IMR-90 (cell line): Measurements from ENCODE around the gene KIAA0408. TPM values are rescaled to one million over a fixed set of nuclear protein-coding genes. Genes with fewer than 3 reads are reported as not detected.

Experiments
- ATAC-seq: fragments of 200-7000 bp; cut with Tn5 transposase; 2 replicates; pipeline ENCODE4 v1.9.1; 2020; ENCODE audit warnings: low read depth, mild to moderate bottlenecking, moderate library complexity
- BruUV-seq: library from RNA; stranded (reverse); fragments of 400-500 nt; replicated peaks from 2 replicates; lab custom pipeline; 2021; lab: Mats Ljungman, UMichigan
- CTCF ChIA-PET: fragments of 300-600 bp; formaldehyde crosslinking; extraction: SDS; loops from one replicate; lab custom pipeline; 2021; ENCODE audit warnings: antibody characterized with exemption; lab: Yijun Ruan, JAX
- POLR2A ChIA-PET: fragments of 300-600 bp; sonication (Branson Sonifier 250); formaldehyde crosslinking; loops from one replicate; lab custom pipeline; 2022; ENCODE audit warnings: antibody characterized with exemption; ENCODE audit not compliant: unreplicated experiment; lab: Charles Lee
- DNase-seq: peaks from one replicate; pipeline ENCODE4 v3.0.0; 2013
- H2AFZ ChIP-seq: replicated peaks from 2 replicates; pipeline ENCODE3; 2013; ENCODE audit warnings: low read length, mild to moderate bottlenecking; ENCODE audit not compliant: poor library complexity
- H2AK5ac ChIP-seq: 2 replicates; pipeline ENCODE4 v1.6.1; 2013; ENCODE audit warnings: low read depth, low read length, inconsistent platforms
- H2AK9ac ChIP-seq: replicated peaks from 2 replicates; pipeline ENCODE3; 2013; ENCODE audit warnings: mild to moderate bottlenecking, low read depth, low read length, moderate library complexity; ENCODE audit not compliant: poor library complexity
- H2BK120ac ChIP-seq: 2 replicates; pipeline ENCODE4 v1.6.1; 2013; ENCODE audit warnings: low read depth, low read length, inconsistent platforms
- H2BK15ac ChIP-seq: 3 replicates; pipeline ENCODE4 v1.6.1; 2013; ENCODE audit warnings: low read depth, low read length, inconsistent platforms
- H2BK20ac ChIP-seq: 2 replicates; pipeline ENCODE4 v1.6.1; 2013; ENCODE audit warnings: low read depth, mild to moderate bottlenecking, inconsistent platforms, low read length, moderate library complexity
- H2BK5ac ChIP-seq: 2 replicates; pipeline ENCODE4 v1.6.1; 2013; ENCODE audit warnings: mild to moderate bottlenecking, low read depth, low read length, inconsistent platforms; ENCODE audit not compliant: poor library complexity, severe bottlenecking
- H3K14ac ChIP-seq: replicated peaks from 2 replicates; pipeline ENCODE4 v1.6.1; 2013; ENCODE audit warnings: low read depth, low read length, inconsistent platforms
- H3K18ac ChIP-seq: 2 replicates; pipeline ENCODE4 v1.6.1; 2013; ENCODE audit warnings: low read depth, low read length, control low read depth
- H3K23ac ChIP-seq: 2 replicates; pipeline ENCODE4 v1.6.1; 2013; ENCODE audit warnings: low read depth, low read length, inconsistent platforms
- H3K27ac ChIP-seq: 2 replicates; pipeline ENCODE4 v1.5.1; 2013; ENCODE audit warnings: mild to moderate bottlenecking, control low read depth, low read length; ENCODE audit not compliant: insufficient read depth
- H3K27me3 ChIP-seq: 2 replicates; pipeline ENCODE4 v1.6.1; 2013; ENCODE audit warnings: low read length; ENCODE audit not compliant: control insufficient read depth, insufficient read depth
- H3K36me3 ChIP-seq: 2 replicates; pipeline ENCODE4 v1.6.1; 2013; ENCODE audit warnings: low read length, mixed read lengths; ENCODE audit not compliant: control insufficient read depth, insufficient read depth
- H3K4ac ChIP-seq: 2 replicates; pipeline ENCODE4 v1.6.1; 2013; ENCODE audit warnings: low read depth, low read length, inconsistent platforms
- H3K4me1 ChIP-seq: 2 replicates; pipeline ENCODE4 v1.6.1; 2013; ENCODE audit warnings: low read length, mixed read lengths; ENCODE audit not compliant: control insufficient read depth, insufficient read depth
- H3K4me2 ChIP-seq: 2 replicates; pipeline ENCODE4 v1.6.1; 2013; ENCODE audit warnings: low read depth, mild to moderate bottlenecking, control low read depth, low read length, moderate library complexity
- H3K4me3 ChIP-seq: 2 replicates; pipeline ENCODE4 v1.5.1; 2013; ENCODE audit warnings: low read depth, mild to moderate bottlenecking, control low read depth, low read length, moderate library complexity; ENCODE audit not compliant: insufficient read depth
- H3K56ac ChIP-seq: 2 replicates; pipeline ENCODE4 v1.6.1; 2013; ENCODE audit warnings: low read length, inconsistent platforms; ENCODE audit not compliant: insufficient read depth; ENCODE audit errors: extremely low read depth
- H3K79me1 ChIP-seq, 2 experiments: 2 replicates each; pipeline ENCODE4 v1.6.1; 2013; ENCODE audit warnings: low read length in 2 of 2, inconsistent platforms in 1 of 2, low read depth in 1 of 2
- H3K9ac ChIP-seq: 2 replicates; pipeline ENCODE4 v1.6.1; 2013; ENCODE audit warnings: low read depth, low read length, control low read depth
- H3K9me1 ChIP-seq: 2 replicates; pipeline ENCODE4 v1.6.1; 2013; ENCODE audit warnings: low read length, inconsistent platforms; ENCODE audit not compliant: insufficient read depth
- H3K9me3 ChIP-seq: 2 replicates; pipeline ENCODE4 v1.6.1; 2013; ENCODE audit warnings: low read length; ENCODE audit not compliant: control insufficient read depth, insufficient read depth
- H4K20me1 ChIP-seq: 2 replicates; pipeline ENCODE4 v1.6.1; 2013; ENCODE audit warnings: low read length, inconsistent platforms; ENCODE audit not compliant: insufficient read depth
- H4K5ac ChIP-seq: 2 replicates; pipeline ENCODE4 v1.6.1; 2013; ENCODE audit warnings: mild to moderate bottlenecking, low read depth, low read length, control low read depth
- H4K8ac ChIP-seq, 2 experiments: 2 replicates each; pipeline ENCODE4 v1.6.1; 2013; ENCODE audit warnings: low read depth in 2 of 2, low read length in 2 of 2, control low read depth in 1 of 2, inconsistent platforms in 1 of 2
- H4K91ac ChIP-seq: 2 replicates; pipeline ENCODE4 v1.6.1; 2013; ENCODE audit warnings: low read depth, low read length, inconsistent platforms; ENCODE audit not compliant: insufficient read depth
- BHLHE40 ChIP-seq: fragments of 150-350 bp; IDR thresholded peaks from 2 replicates; pipeline ENCODE4 v1.6.1; 2016; ENCODE audit warnings: mild to moderate bottlenecking, low read depth, low read length
- CEBPB ChIP-seq: IDR thresholded peaks from 2 replicates; pipeline ENCODE4 v1.6.1; 2012; ENCODE audit warnings: low read depth, low read length, improper control_type of control experiment
- CHD1 ChIP-seq: IDR thresholded peaks from 2 replicates; pipeline ENCODE4 v1.6.1; 2012; ENCODE audit warnings: low read depth, low read length, improper control_type of control experiment
- ELK1 ChIP-seq: fragments of 150-350 bp; IDR thresholded peaks from 2 replicates; pipeline ENCODE4 v1.6.1; 2016; ENCODE audit warnings: low read depth, mild to moderate bottlenecking, low read length, moderate library complexity, borderline replicate concordance
- FOS ChIP-seq: fragments of 150-350 bp; IDR thresholded peaks from 2 replicates; pipeline ENCODE4 v1.6.1; 2016; ENCODE audit warnings: low read depth, low read length
- MAFK ChIP-seq: IDR thresholded peaks from 2 replicates; pipeline ENCODE4 v1.6.1; 2012; ENCODE audit warnings: low read depth, low read length, improper control_type of control experiment
- MAZ ChIP-seq: IDR thresholded peaks from 2 replicates; pipeline ENCODE4 v1.6.1; 2012; ENCODE audit warnings: low read depth, mild to moderate bottlenecking, low read length, improper control_type of control experiment, moderate library complexity, borderline replicate concordance
- MXI1 ChIP-seq: IDR thresholded peaks from 2 replicates; pipeline ENCODE4 v1.6.1; 2012; ENCODE audit warnings: low read depth, mild to moderate bottlenecking, low read length, moderate library complexity, borderline replicate concordance
- NFE2L2 ChIP-seq: fragments of 150-350 bp; IDR thresholded peaks from 2 replicates; pipeline ENCODE4 v1.6.1; 2016; ENCODE audit warnings: low read depth, mild to moderate bottlenecking, low read length
- POLR2A ChIP-seq: IDR thresholded peaks from 2 replicates; pipeline ENCODE4 v1.6.1; 2012; ENCODE audit warnings: mild to moderate bottlenecking, low read depth, low read length
- RAD21 ChIP-seq: IDR thresholded peaks from 2 replicates; pipeline ENCODE4 v1.6.1; 2012; ENCODE audit warnings: low read length, improper control_type of control experiment
- RCOR1 ChIP-seq: IDR thresholded peaks from 2 replicates; pipeline ENCODE4 v1.6.1; 2012; ENCODE audit warnings: mild to moderate bottlenecking, low read length, improper control_type of control experiment; ENCODE audit not compliant: insufficient replicate concordance
- RFX5 ChIP-seq: IDR thresholded peaks from 2 replicates; pipeline ENCODE4 v1.8.0; 2012; ENCODE audit warnings: low read depth, mild to moderate bottlenecking, low read length, moderate library complexity
- SMC3 ChIP-seq: fragments of 150-350 bp; IDR thresholded peaks from 2 replicates; pipeline ENCODE4 v1.6.1; 2016; ENCODE audit warnings: low read depth, mild to moderate bottlenecking, antibody characterized with exemption, low read length, moderate library complexity
- WGBS, 2 experiments: methylation state at CpG; one replicate each; pipeline versions ENCODE4 v1.1.5 to v1.1.7; 2013; ENCODE audit warnings: missing lambda C conversion rate in 2 of 2; ENCODE audit not compliant: insufficient read length in 1 of 2; ENCODE audit errors: extremely low coverage in 2 of 2; 5-methylcytosine and 5-hydroxymethylcytosine counted together
- dilution Hi-C: fragments of 300-500 bp; cut with HindIII; formaldehyde crosslinking; loops from one replicate; pipeline ENCODE4 v1.14.3; 2018; ENCODE audit warnings: low sequenced_read_pairs; ENCODE audit not compliant: unreplicated experiment
- in situ Hi-C: fragments of 300-500 bp; cut with MboI; formaldehyde crosslinking; loops from 3 replicates; pipeline ENCODE4 v1.14.3; 2019; ENCODE audit warnings: low sequenced_read_pairs, inconsistent platforms, mixed read lengths
- intact Hi-C: fragments of 100-400 bp; cut with micrococcal nuclease; formaldehyde crosslinking; loops from 2 replicates; pipeline ENCODE4 v1.10.0; 2022
- polyA plus RNA-seq, 3 experiments: library from polyadenylated mRNA; depleted of rRNA; stranded (reverse); fragments of >200 nt; gene quantifications; 2 replicates each; pipeline ENCODE4 v1.2.3, GENCODE V29; 2012; ENCODE audit warnings: low replicate concordance in 1 of 3
- total RNA-seq: library from RNA; depleted of rRNA; stranded (reverse); fragments of >200 nt; gene quantifications from 2 replicates; pipeline ENCODE4 v1.2.3, GENCODE V29; 2012
- TF ChIP-seq, protein P1 (sequence below): fragments of 150-350 bp; IDR thresholded peaks from 2 replicates; pipeline ENCODE4 v1.6.1; 2017; ENCODE audit warnings: mild to moderate bottlenecking, antibody characterized with exemption, low read length, low read depth
- TF ChIP-seq, protein P2 (sequence below): conservative IDR thresholded peaks from 2 replicates; pipeline ENCODE4 v1.5.1; 2012; ENCODE audit warnings: mild to moderate bottlenecking, low read depth, low read length, improper control_type of control experiment

KIAA0408 gene
- total and polyA plus RNA-seq, 2 of the 4 experiments (the other 2 are of a cell fraction): 0.90 to 2.9 TPM

DNA sequence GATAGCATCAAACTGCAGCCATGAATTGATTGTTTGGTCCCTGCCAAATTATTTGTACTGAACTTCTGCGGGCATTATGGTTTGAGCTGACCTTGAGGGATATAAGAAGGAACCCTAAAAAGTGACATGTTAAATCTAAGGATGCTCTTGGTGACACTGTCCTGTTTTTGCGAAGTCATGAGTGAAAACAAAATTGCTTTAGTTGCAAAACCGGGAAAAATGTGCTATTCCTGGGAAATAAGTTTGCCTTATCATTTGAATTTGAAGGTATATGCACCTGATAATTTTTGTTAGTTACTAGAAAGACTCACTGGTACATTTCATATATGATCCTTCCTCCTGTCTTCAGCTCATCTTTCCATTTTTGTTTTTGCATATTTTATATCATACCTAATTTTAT lies 7.8 kb downstream of the KIAA0408 start:
- ChIA-PET POLR2A (no interaction called here), CTCF (no interaction called here)
- Histone ChIP-seq H4K91ac (no peak overlapping the region), H3K56ac (no peak overlapping the region), H3K4ac (no peak overlapping the region), H3K4me1 (no peaks in the 10 kb centered on the region), H3K23ac (no peak overlapping the region), H3K9ac (no peak overlapping the region), H3K27ac (no peak overlapping the region), H3K27me3 (no peaks in the 10 kb centered on the region), H2BK15ac (no peak overlapping the region), H3K18ac (no peak overlapping the region), H3K36me3 (no peaks in the 10 kb centered on the region), H4K8ac (no peak overlapping the region), H3K4me2 (no peak overlapping the region), H3K9me1 (no peaks in the 10 kb centered on the region), H2AFZ (no peak overlapping the region), H3K14ac (no peak overlapping the region), H3K79me1 (no peaks in the 10 kb centered on the region), H2AK9ac (no peak overlapping the region), H4K20me1 (no peaks in the 10 kb centered on the region), H2AK5ac (no peak overlapping the region), H2BK120ac (no peak overlapping the region), H2BK20ac (no peak overlapping the region), H3K9me3 (no peaks in the 10 kb centered on the region), H4K5ac (no peak overlapping the region), H2BK5ac (no peak overlapping the region), H3K4me3 (no peak overlapping the region)
- in situ Hi-C loops (no loop called here), dilution Hi-C loops (no loop called here), intact Hi-C loops (no loop called here)
- no peak for TF ChIP-seq NFE2L2
- TF ChIP-seq ELK1: no peak
- TF ChIP-seq CEBPB: no peak
- no peak for TF ChIP-seq MXI1
- no peak for TF ChIP-seq BHLHE40
- TF ChIP-seq, protein P1, sequence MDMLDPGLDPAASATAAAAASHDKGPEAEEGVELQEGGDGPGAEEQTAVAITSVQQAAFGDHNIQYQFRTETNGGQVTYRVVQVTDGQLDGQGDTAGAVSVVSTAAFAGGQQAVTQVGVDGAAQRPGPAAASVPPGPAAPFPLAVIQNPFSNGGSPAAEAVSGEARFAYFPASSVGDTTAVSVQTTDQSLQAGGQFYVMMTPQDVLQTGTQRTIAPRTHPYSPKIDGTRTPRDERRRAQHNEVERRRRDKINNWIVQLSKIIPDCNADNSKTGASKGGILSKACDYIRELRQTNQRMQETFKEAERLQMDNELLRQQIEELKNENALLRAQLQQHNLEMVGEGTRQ: no peak
- no peak for TF ChIP-seq POLR2A
- no peak for TF ChIP-seq CHD1
- no peak for TF ChIP-seq MAZ
- TF ChIP-seq SMC3: no peak
- TF ChIP-seq, protein P2, sequence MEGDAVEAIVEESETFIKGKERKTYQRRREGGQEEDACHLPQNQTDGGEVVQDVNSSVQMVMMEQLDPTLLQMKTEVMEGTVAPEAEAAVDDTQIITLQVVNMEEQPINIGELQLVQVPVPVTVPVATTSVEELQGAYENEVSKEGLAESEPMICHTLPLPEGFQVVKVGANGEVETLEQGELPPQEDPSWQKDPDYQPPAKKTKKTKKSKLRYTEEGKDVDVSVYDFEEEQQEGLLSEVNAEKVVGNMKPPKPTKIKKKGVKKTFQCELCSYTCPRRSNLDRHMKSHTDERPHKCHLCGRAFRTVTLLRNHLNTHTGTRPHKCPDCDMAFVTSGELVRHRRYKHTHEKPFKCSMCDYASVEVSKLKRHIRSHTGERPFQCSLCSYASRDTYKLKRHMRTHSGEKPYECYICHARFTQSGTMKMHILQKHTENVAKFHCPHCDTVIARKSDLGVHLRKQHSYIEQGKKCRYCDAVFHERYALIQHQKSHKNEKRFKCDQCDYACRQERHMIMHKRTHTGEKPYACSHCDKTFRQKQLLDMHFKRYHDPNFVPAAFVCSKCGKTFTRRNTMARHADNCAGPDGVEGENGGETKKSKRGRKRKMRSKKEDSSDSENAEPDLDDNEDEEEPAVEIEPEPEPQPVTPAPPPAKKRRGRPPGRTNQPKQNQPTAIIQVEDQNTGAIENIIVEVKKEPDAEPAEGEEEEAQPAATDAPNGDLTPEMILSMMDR: no peak
- no peak for TF ChIP-seq RCOR1
- no peak for TF ChIP-seq RFX5
- TF ChIP-seq RAD21: no peak
- TF ChIP-seq FOS: no peak
- no peak for TF ChIP-seq MAFK
- no CpG with 5 or more reads among the region's 3 CpGs for WGBS, 2 experiments
- ATAC-seq (no peak), DNase-seq (no peak)
- no TSS peak for BruUV-seq
